DND-41 (cell line): ENCODE data around the gene CTIF.

Source experiments
- CTCF ChIP-seq: IDR thresholded peaks from 2 replicates; pipeline ENCODE4 v1.5.1; 2012; ENCODE audit warnings: borderline replicate concordance, low read length, moderate library complexity, mild to moderate bottlenecking; ENCODE audit not compliant: poor library complexity, severe bottlenecking; ENCODE audit errors: extremely low read depth
- EZH2 ChIP-seq: IDR thresholded peaks from 3 replicates; pipeline ENCODE4 v1.6.1; 2012; ENCODE audit warnings: borderline replicate concordance, low read depth, mild to moderate bottlenecking, moderate library complexity, low read length, inconsistent platforms; ENCODE audit not compliant: severe bottlenecking

GRCh38 chr18:48740851-48741485, 202.1 kb downstream of the CTIF start:
- TF ChIP-seq CTCF (no peak), EZH2 (no peak)
